AG09309 (cell line): ENCODE data around the gene PRR5L.

Source experiments
- DNase-seq: peaks from one replicate; pipeline ENCODE4 v3.0.0-alpha.2; 2010; ENCODE audit warnings: low read depth
- H3K4me3 ChIP-seq: 2 replicates; pipeline ENCODE4 v1.5.1; 2011; ENCODE audit warnings: mild to moderate bottlenecking, low read depth, low read length, moderate library complexity; ENCODE audit not compliant: control insufficient read depth
- TF ChIP-seq, protein P1 (sequence below): IDR thresholded peaks from 2 replicates; pipeline ENCODE4 v1.5.1; 2011; ENCODE audit warnings: mild to moderate bottlenecking, low read depth, low read length, inconsistent platforms; ENCODE audit not compliant: insufficient read depth, control insufficient read depth; ENCODE audit errors: missing control alignments

The PRR5L gene

DNA sequence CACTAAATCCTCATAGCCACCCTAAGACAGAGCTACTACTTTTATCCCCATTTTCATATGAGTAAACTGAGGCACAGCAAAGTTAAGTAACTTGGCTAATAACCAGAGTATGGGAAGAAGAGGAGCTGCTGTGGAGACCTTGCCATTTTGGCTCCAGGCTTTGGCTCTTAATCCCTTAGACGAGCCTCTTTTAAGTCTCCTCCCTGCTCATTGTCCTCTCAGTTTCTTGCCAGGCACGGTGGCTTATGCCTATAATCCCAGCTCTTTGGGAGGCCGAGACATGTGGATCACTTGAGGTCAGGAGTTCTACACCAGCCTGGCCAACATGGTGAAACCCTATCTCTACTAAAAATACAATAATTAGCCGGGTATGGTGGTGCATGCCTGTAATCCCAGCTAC lies 78.6 kb downstream of the PRR5L start:
- no peak for DNase-seq
- TF ChIP-seq, protein P1, sequence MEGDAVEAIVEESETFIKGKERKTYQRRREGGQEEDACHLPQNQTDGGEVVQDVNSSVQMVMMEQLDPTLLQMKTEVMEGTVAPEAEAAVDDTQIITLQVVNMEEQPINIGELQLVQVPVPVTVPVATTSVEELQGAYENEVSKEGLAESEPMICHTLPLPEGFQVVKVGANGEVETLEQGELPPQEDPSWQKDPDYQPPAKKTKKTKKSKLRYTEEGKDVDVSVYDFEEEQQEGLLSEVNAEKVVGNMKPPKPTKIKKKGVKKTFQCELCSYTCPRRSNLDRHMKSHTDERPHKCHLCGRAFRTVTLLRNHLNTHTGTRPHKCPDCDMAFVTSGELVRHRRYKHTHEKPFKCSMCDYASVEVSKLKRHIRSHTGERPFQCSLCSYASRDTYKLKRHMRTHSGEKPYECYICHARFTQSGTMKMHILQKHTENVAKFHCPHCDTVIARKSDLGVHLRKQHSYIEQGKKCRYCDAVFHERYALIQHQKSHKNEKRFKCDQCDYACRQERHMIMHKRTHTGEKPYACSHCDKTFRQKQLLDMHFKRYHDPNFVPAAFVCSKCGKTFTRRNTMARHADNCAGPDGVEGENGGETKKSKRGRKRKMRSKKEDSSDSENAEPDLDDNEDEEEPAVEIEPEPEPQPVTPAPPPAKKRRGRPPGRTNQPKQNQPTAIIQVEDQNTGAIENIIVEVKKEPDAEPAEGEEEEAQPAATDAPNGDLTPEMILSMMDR, result no peak

DNA sequence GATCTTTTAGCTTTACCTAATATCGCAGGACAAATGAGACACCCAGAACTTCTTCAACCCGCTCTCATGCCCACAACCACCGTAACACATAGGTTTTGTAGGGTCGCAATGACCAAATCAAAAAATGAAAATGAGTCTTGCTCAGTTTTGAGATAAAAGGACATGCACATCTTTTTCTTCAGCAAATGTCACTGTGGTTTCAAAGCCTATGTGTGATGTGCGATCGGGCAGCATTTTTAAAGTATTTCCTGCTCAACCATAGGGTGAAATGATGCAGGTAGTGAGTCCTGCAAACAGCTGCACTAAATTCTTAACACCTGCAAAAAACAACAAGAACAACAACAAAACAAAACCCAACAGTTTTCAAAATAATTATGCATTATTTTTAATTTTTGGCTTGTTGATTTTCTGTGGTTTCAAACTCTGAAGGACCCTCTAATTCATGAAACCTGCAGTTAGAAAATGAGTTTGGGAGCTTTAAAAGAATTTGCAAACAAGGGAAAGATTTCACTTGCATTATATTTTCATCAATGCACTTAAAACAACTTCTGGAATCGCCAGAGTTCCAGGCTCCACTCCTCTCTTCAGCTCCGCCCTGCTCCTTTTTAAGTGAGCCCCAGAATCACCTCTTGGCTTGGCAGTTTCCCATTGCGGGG lies 79.4 kb downstream of the PRR5L start:
- DNase-seq, result no peak
- peak overlapping the region; percentile 93 for H3K4me3 ChIP-seq
- TF ChIP-seq, protein P1, result no peak

More for the DNA sequence above, 78.6 kb downstream of the PRR5L start:
- H3K4me3 ChIP-seq, result no peak overlapping the region

DNA sequence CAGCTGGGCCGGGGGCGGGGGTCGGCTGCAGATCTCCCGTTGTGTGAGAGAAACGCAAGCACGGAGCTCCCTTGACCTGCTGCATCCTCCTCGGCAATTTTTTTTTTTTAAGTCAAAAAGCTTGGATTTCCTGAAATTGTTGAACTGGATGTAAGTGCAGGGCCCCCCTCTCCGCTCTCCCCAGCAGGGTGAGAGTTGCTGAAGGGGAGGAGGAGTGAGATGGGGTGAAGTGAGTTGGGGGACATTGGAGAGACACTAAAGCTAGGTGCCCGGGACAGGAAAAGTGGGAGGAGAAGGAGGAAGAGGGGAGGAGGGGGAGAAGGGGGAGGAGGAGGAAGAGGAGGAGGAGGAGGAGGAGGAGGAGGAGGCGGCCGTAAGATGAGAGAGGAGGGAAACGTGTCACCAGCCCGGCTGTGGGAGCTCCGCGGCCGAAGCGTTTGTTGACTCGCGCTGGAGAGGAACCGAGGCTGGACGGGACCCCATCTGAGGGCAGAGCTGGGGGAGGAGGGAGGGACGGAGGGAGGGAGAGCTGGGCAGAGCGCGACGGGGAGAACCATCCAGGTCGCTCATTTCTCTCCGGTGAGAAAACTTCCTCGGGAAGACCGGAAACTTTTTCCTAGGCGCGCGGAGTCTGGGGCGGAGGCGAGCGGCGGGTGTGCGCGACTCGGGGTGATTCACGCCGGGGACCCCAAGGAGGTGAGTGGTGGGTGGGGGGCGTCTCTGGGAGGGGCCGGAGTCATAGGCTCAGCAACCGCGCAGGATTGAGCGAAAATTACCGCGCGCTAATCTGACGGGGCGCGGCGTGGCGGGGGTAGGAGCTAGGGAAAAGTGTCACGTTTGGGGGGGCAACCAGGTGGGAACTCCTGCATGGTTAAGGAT lies 80.2 kb downstream of the PRR5L start:
- H3K4me3 ChIP-seq, result peak overlapping the region; percentile 93
- TF ChIP-seq, protein P1, result no peak
- DNase-seq, result no peak

GRCh38 chr11:36376888-36377758 lies 81.0 kb downstream of the PRR5L start:
- peak overlapping the region; percentile 93 for H3K4me3 ChIP-seq
- DNase-seq, result no peak
- TF ChIP-seq, protein P1, result peak; percentile 67

GRCh38 chr11:36377759-36378564 lies 81.9 kb downstream of the PRR5L start:
- no peak for DNase-seq
- TF ChIP-seq, protein P1, result no peak
- peak overlapping the region; percentile 93 for H3K4me3 ChIP-seq
